Measurements from ENCODE around the gene ASPHD1.

GRCh38 chr16:29896841-29897240, 3.4 kb upstream of the ASPHD1 start:
- TF ChIP-seq POLR2A (IDR thresholded peaks at IDR 0.05; ENCODE audit: low read depth, low read length) (no peak), ELK1 (IDR thresholded peaks at IDR 0.05; ENCODE audit: borderline replicate concordance, low read depth, low read length) (no peak), RAD21 (IDR thresholded peaks at IDR 0.05; ENCODE audit: low read length) (no peak), CTCF (conservative IDR thresholded peaks at IDR 0.05; ENCODE audit: low read depth, low read length) (no peak), RCOR1 (IDR thresholded peaks at IDR 0.05; ENCODE audit: insufficient replicate concordance, low read length) (no peak), MXI1 (IDR thresholded peaks at IDR 0.05; ENCODE audit: borderline replicate concordance, low read depth, low read length) (no peak), SMC3 (IDR thresholded peaks at IDR 0.05; ENCODE audit: low read depth, low read length) (no peak), MAFK (IDR thresholded peaks at IDR 0.05; ENCODE audit: low read depth, low read length) (no peak), CEBPB (IDR thresholded peaks at IDR 0.05; ENCODE audit: low read depth, low read length) (no peak), MAZ (IDR thresholded peaks at IDR 0.05; ENCODE audit: borderline replicate concordance, low read depth, low read length) (no peak), FOS (IDR thresholded peaks at IDR 0.05; ENCODE audit: low read depth, low read length) (no peak), BHLHE40 (IDR thresholded peaks at IDR 0.05; ENCODE audit: low read depth, low read length) (no peak), RFX5 (IDR thresholded peaks at IDR 0.05; ENCODE audit: low read depth, low read length) (no peak), USF2 (IDR thresholded peaks at IDR 0.05; ENCODE audit: low read depth, low read length) (no peak)

All from IMR-90 (cell line).